GM19043 (cell line): ENCODE data around the gene GRM1.
A peak's percentile ranks its signal among the peaks of the same experiment; 100 is the strongest.

Experiments
- ATAC-seq: cut with Tn5 transposase; IDR thresholded peaks from one replicate; pipeline ENCODE4 v1.9.1; 2021; ENCODE audit warnings: low read depth; ENCODE audit not compliant: unreplicated experiment

Gene GRM1

GRCh38 chr6:146310628-146311027, 281.8 kb downstream of the GRM1 start:
- no peak for ATAC-seq

- ATAC-seq: no peak
These were observed 282.2 kb downstream of the GRM1 start for GRCh38 chr6:146311079-146311478.

- no peak for ATAC-seq
These were observed 283.7 kb downstream of the GRM1 start for GRCh38 chr6:146312608-146313007.

- no peak for ATAC-seq
These were observed 286.7 kb downstream of the GRM1 start for GRCh38 chr6:146315381-146316174.

- ATAC-seq: no peak
These were observed 287.3 kb downstream of the GRM1 start for GRCh38 chr6:146316175-146316495.

GRCh38 chr6:146331013-146331412, 302.2 kb downstream of the GRM1 start:
- no peak for ATAC-seq

GRCh38 chr6:146335336-146335735, 306.5 kb downstream of the GRM1 start:
- ATAC-seq: no peak

DNA sequence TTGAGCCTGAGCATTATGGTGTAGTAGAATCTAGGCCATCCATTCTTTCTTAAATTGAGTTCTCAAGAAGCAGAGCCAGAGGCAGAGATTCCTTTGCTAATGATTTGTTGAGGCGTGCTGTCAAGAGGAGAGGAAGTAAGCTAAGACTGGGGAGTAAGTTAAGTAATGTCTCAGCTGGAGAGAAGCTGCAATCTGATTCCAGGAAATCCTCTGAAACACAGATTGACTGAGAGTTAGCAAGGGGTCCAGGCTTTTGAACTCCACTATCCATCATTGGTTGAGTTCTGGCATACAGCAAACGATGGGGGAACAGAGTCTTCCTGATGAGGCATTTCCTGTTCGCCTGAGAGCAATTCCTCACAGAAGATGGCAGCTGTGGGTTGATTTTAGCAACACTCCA, 307.3 kb downstream of the GRM1 start:
- no peak for ATAC-seq

DNA sequence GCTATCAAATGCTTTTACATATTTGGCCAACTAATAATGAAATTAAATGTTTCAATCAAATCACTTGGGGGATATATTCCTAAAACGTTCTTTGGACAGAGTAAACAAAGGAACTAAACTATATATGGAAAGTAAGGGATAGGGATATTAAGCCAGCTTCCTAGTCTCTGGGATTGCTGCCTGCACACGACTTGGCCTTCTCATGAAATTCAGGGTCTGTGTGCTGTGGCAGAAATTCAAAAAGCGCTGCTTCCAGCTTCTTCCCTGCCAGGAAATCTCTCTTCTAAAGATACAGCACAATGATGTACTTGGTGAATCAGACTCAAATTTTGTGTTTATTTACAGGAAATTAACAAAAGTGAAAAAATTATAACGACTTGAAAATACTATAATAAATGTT, 308.5 kb downstream of the GRM1 start:
- no peak for ATAC-seq

- no peak for ATAC-seq
These were observed 310.9 kb downstream of the GRM1 start for GRCh38 chr6:146339716-146340115.

DNA sequence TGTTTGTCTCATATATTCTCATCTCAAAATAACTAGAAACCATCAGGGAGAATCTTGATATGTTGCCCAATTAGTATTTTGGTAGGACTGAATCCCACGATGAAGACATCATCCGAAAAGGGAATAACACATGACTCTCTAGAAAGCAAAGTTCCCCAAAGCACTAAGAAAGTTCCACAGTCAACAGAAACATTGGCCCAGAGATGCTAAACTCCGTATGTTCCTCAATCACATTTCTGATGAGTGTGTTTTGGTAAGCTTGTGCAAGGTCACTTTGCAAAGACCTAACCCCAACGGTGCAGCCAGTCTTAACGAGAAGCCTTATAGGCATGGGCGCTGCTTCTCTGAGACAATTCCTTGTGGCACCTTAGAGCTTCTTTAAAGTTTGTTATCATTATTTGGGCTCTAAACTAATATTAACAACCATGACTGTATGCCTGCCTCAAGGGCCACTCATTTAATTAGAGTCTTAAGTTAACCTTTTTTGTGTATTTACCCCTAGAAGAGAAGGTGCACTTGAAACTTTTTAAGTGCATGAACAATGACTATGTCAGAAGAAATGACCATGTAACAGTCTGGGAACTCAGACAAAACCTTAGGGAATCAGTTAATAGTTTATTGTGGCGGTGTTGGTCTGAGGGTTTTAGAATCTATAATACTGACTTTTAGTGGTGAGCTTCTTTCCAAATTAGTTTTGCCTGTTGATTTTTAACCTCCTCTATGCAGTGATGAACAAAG, 312.8 kb downstream of the GRM1 start:
- ATAC-seq: no peak

GRCh38 chr6:146345598-146345997, 316.7 kb downstream of the GRM1 start:
- ATAC-seq: no peak

DNA sequence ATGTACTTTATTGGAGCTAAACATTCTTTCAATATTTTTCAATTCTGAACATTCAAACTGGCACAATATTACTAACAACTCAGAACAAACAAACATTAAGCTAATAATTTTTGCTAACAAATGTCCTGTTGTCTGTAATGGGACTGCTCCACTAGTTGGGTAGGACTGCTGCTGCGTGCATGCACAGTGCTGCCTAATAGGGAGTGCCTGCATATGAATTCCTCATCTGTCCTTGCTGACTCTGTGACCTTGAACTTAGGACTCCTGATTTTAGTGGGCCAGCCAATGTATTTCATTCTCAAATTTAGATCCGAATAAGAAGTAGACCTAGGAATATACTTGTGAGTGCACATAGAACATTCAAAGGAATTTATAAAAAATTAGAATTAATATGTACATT, 318.2 kb downstream of the GRM1 start:
- no peak for ATAC-seq

- ATAC-seq: no peak
These were observed 318.8 kb downstream of the GRM1 start for GRCh38 chr6:146347690-146348089.

- no peak for ATAC-seq
These were observed 322.2 kb downstream of the GRM1 start for GRCh38 chr6:146351018-146351417.

GRCh38 chr6:146352163-146352562, 323.3 kb downstream of the GRM1 start:
- ATAC-seq: no peak

DNA sequence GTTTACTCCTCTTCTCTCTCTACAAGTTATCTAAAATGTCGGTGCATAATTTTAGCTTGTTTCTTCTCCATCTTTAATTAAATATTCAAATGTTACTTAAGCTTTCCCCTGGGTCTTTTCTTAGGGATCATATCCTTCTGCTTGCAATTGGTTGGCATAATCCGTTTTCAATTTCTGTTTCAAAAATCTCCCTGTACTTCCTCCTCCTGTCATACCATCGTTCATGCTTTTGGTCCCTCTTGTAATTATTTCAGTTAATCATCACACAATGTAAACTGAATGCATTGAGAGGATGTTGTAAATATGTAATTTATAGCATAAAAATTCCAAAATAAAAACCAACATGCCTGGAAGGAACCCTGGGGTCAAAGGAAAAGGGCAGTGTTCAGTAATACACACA, 325.6 kb downstream of the GRM1 start:
- no peak for ATAC-seq

DNA sequence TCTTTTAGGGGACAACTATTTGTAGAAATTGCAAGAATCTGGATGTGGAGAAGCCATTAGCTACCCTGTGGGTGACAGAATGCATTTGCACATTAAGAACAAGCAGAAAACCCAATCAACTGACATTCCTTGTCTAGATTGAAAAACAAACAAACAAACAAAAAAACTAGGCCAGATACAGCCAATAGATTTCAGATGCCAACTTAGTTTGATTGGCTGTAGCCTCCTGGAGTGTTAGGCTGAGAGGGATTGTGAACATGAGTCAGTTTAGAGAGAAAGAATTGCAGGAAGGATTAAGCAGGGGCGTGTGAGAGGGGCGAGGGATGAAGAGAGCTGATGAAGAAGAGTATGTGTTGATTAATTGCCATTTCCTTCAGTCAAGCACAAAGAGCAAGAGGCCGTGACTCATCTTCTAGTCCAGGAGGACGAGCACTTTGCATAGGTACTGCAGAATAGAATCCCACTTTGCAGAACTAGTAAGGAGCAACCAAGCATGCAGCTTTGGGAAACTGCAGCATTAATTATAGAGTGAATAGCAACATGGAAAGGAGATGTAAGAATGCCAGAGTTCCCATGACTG, 326.7 kb downstream of the GRM1 start:
- no peak for ATAC-seq

- ATAC-seq: peak; percentile 66
These were observed 328.9 kb downstream of the GRM1 start for GRCh38 chr6:146357578-146358430.

GRCh38 chr6:146358431-146359046, 329.7 kb downstream of the GRM1 start:
- no peak for ATAC-seq

DNA sequence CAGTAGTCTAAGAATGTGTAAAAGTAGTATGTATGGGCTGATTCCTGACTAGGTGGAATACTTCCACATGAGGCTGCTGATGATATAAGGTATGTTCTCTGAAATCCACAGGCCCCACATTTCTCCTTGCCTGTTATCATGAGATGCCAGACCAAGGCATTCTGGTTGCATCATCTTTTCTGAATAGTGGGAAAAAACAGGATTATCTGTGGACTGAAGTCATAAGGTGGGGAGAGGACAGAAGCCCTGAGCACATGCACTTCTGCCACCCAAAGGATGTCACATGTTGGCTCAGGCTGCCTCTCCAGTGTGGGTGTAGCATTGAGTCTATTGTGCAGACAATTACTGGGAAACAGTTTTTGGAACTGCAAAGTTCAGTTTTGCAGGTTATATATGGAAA, 330.3 kb downstream of the GRM1 start:
- no peak for ATAC-seq
